OCI-LY1 (cell line): Measurements from ENCODE around the gene G6PC3.

Source experiments
- H2AFZ ChIP-seq: fragments of 200-600 bp; sonication (generic), shearing (Covaris generic); 2 replicates; pipeline ENCODE4 v1.6.0; 2014; ENCODE audit warnings: antibody characterized with exemption, mild to moderate bottlenecking, low read length
- H3F3A ChIP-seq: fragments of 200-600 bp; sonication (generic), shearing (Covaris generic); 2 replicates; pipeline ENCODE4 v1.6.0; 2014; ENCODE audit warnings: mild to moderate bottlenecking, antibody characterized with exemption, low read length, moderate library complexity; ENCODE audit not compliant: insufficient read depth
- H3K27ac ChIP-seq: fragments of 200-600 bp; sonication (generic); 2 replicates; pipeline ENCODE4 v1.5.1; 2014; ENCODE audit warnings: low read length, mixed run types, mild to moderate bottlenecking, low read depth; ENCODE audit not compliant: poor library complexity, severe bottlenecking
- H3K27me3 ChIP-seq: fragments of 200-600 bp; sonication (generic); 2 replicates; pipeline ENCODE4 v1.6.0; 2014; ENCODE audit warnings: antibody characterized with exemption, mild to moderate bottlenecking, low read length, moderate library complexity; ENCODE audit not compliant: insufficient read depth
- H3K36me3 ChIP-seq: fragments of 200-600 bp; sonication (generic); 2 replicates; pipeline ENCODE4 v1.6.1; 2014; ENCODE audit warnings: mild to moderate bottlenecking, antibody characterized with exemption, low read length, moderate library complexity, mixed read lengths; ENCODE audit not compliant: insufficient read depth
- H3K4me1 ChIP-seq: fragments of 200-600 bp; sonication (generic); 2 replicates; pipeline ENCODE4 v1.5.1; 2014; ENCODE audit warnings: mild to moderate bottlenecking, low read length, moderate library complexity; ENCODE audit not compliant: insufficient read depth, severe bottlenecking
- H3K4me2 ChIP-seq: fragments of 200-600 bp; sonication (generic), shearing (Covaris generic); 2 replicates; pipeline ENCODE4 v1.6.1; 2014; ENCODE audit warnings: low read length
- H3K4me3 ChIP-seq: fragments of 200-600 bp; sonication (generic); 2 replicates; pipeline ENCODE4 v1.5.1; 2014; ENCODE audit warnings: low read length, low read depth, mild to moderate bottlenecking, mixed read lengths; ENCODE audit not compliant: poor library complexity, severe bottlenecking
- H3K79me2 ChIP-seq: fragments of 200-600 bp; shearing (Covaris generic); 2 replicates; pipeline ENCODE4 v1.6.1; 2016; ENCODE audit warnings: mixed run types, low read length, mixed read lengths; ENCODE audit not compliant: insufficient read depth
- H3K9ac ChIP-seq: fragments of 200-600 bp; sonication (generic), shearing (Covaris generic); 2 replicates; pipeline ENCODE4 v1.6.1; 2014; ENCODE audit warnings: mild to moderate bottlenecking, low read length, mixed read lengths
- H3K9me2 ChIP-seq: fragments of 200-600 bp; sonication (generic), shearing (Covaris generic); 2 replicates; pipeline ENCODE4 v1.6.1; 2014; ENCODE audit warnings: low read depth, mild to moderate bottlenecking, low read length, mixed read lengths
- H3K9me3 ChIP-seq: fragments of 200-600 bp; shearing (Covaris generic); 2 replicates; pipeline ENCODE4 v1.6.1; 2014; ENCODE audit warnings: low read length, mixed read lengths
- H4K20me1 ChIP-seq: fragments of 200-600 bp; sonication (generic), shearing (Covaris generic); 2 replicates; pipeline ENCODE4 v1.6.0; 2016; ENCODE audit warnings: mild to moderate bottlenecking, low read length; ENCODE audit not compliant: insufficient read depth
- CTCF ChIP-seq: fragments of 200-600 bp; sonication (generic), shearing (Covaris generic); IDR thresholded peaks from 2 replicates; pipeline ENCODE4 v1.5.1; 2017; ENCODE audit warnings: mild to moderate bottlenecking, antibody characterized with exemption, low read length, moderate library complexity, mixed read lengths
- EZH2 ChIP-seq: fragments of 200-600 bp; sonication (generic), shearing (Covaris generic); IDR thresholded peaks from 2 replicates; pipeline ENCODE4 v1.8.0; 2017; ENCODE audit warnings: borderline replicate concordance, mixed run types, mild to moderate bottlenecking, antibody characterized with exemption, low read length, moderate library complexity, mixed read lengths

G6PC3 gene

GRCh38 chr17:44083250-44083849, 12.8 kb downstream of the G6PC3 start:
- H3K27me3 ChIP-seq = 0 out of 2 replicates have a peak, but pooled peaks cover 6% of the 10 kb centered on the region
- H4K20me1 ChIP-seq = no peaks in the 10 kb centered on the region
- H3K9ac ChIP-seq = no peak overlapping the region
- no peak overlapping the region for H3K4me2 ChIP-seq
- no peaks in the 10 kb centered on the region for H3K9me3 ChIP-seq
- no peaks in the 10 kb centered on the region for H3K79me2 ChIP-seq
- H2AFZ ChIP-seq = no peak overlapping the region
- no peak overlapping the region for H3K4me3 ChIP-seq
- no peaks in the 10 kb centered on the region for H3K4me1 ChIP-seq
- H3K36me3 ChIP-seq = no peaks in the 10 kb centered on the region
- no peaks in the 10 kb centered on the region for H3K9me2 ChIP-seq
- no peaks in the 10 kb centered on the region for H3F3A ChIP-seq
- H3K27ac ChIP-seq = no peak overlapping the region
- TF ChIP-seq CTCF (peak; percentile 36; the same call in 1 of the 2 replicates), EZH2 (no peak)

- Histone ChIP-seq H4K20me1 (no peaks in the 10 kb centered on the region), H3K27me3 (0 out of 2 replicates have a peak, but pooled peaks cover 6% of the 10 kb centered on the region), H3F3A (no peaks in the 10 kb centered on the region), H3K9ac (no peak overlapping the region), H3K27ac (no peak overlapping the region), H3K9me2 (no peaks in the 10 kb centered on the region), H3K4me2 (no peak overlapping the region), H3K36me3 (no peaks in the 10 kb centered on the region), H2AFZ (no peak overlapping the region), H3K4me1 (no peaks in the 10 kb centered on the region), H3K9me3 (no peaks in the 10 kb centered on the region), H3K4me3 (no peak overlapping the region), H3K79me2 (no peaks in the 10 kb centered on the region)
- TF ChIP-seq EZH2 = no peak
- TF ChIP-seq CTCF = peak; percentile 56; the same call in 1 of the 2 replicates
Observed at GRCh38 chr17:44084131-44084538, 13.6 kb downstream of the G6PC3 start.

GRCh38 chr17:44084921-44085320, 14.4 kb downstream of the G6PC3 start:
- H3K9me3 ChIP-seq = no peaks in the 10 kb centered on the region
- no peak overlapping the region for H3K27ac ChIP-seq
- no peak overlapping the region for H3K4me3 ChIP-seq
- H3F3A ChIP-seq = no peaks in the 10 kb centered on the region
- H3K4me2 ChIP-seq = no peak overlapping the region
- no peak for TF ChIP-seq EZH2
- TF ChIP-seq CTCF = no peak
- no peaks in the 10 kb centered on the region for H3K79me2 ChIP-seq
- 0 out of 2 replicates have a peak, but pooled peaks cover 6% of the 10 kb centered on the region for H3K27me3 ChIP-seq
- H3K9me2 ChIP-seq = no peaks in the 10 kb centered on the region
- no peak overlapping the region for H2AFZ ChIP-seq
- H3K4me1 ChIP-seq = no peaks in the 10 kb centered on the region
- H4K20me1 ChIP-seq = no peaks in the 10 kb centered on the region
- no peak overlapping the region for H3K9ac ChIP-seq
- no peaks in the 10 kb centered on the region for H3K36me3 ChIP-seq
